PFSK-1 (cell line): Measurements from ENCODE around the gene SLC4A2.

Experiments used
- POLR2AphosphoS5 ChIP-seq: IDR thresholded peaks from 2 replicates; pipeline ENCODE4 v1.6.1; 2012; ENCODE audit warnings: low read depth, mild to moderate bottlenecking, control low read depth, low read length, moderate library complexity
- REST ChIP-seq, 2 experiments: IDR thresholded peaks; 2 replicates each; pipeline versions ENCODE4 v1.6.1 to v1.8.0; 2011 to 2012; ENCODE audit warnings: low read depth in 2 of 2, low read length in 2 of 2, control low read depth in 1 of 2, inconsistent platforms in 1 of 2, mild to moderate bottlenecking in 1 of 2, moderate library complexity in 1 of 2; ENCODE audit not compliant: insufficient read depth in 1 of 2
- SIN3A ChIP-seq: IDR thresholded peaks from 2 replicates; pipeline ENCODE4 v1.6.1; 2012; ENCODE audit warnings: mild to moderate bottlenecking, low read length, moderate library complexity, borderline replicate concordance; ENCODE audit not compliant: insufficient read depth
- TAF1 ChIP-seq: IDR thresholded peaks from 2 replicates; pipeline ENCODE4 v1.6.1; 2012; ENCODE audit warnings: low read length, control low read depth, borderline replicate concordance; ENCODE audit not compliant: insufficient read depth

- TF ChIP-seq POLR2AphosphoS5 (no peak), TAF1 (no peak), REST (IDR thresholded peaks at IDR 0.05; ENCODE audit: insufficient read depth in 1 of 2, low read depth in 2 of 2, low read length in 2 of 2) (no peak), SIN3A (no peak)
Measured at GRCh38 chr7:151124899-151125399, 65.6 kb downstream of the SLC4A2 start.
